Neural cell (in vitro differentiated cells): ENCODE results near the gene LRP1-AS. TPM values are rescaled to one million over a fixed set of nuclear protein-coding genes. Genes with fewer than 3 reads are reported as not detected.

ENCODE experiments used
- H2AFZ ChIP-seq: fragments of 200-600, 300-800 bp; sonication (generic), shearing (Covaris generic); 2 replicates; pipeline ENCODE4 v1.6.0; 2014; ENCODE audit warnings: low read depth, mild to moderate bottlenecking, antibody characterized with exemption, low read length, moderate library complexity
- H3F3A ChIP-seq: fragments of 200-600 bp; shearing (Covaris generic); 2 replicates; pipeline ENCODE4 v1.6.1; 2016; ENCODE audit warnings: mild to moderate bottlenecking, moderate library complexity, mixed read lengths, antibody characterized with exemption, low read length; ENCODE audit not compliant: insufficient read depth, poor library complexity, severe bottlenecking
- H3K27ac ChIP-seq: fragments of 200-600, 300-800 bp; sonication (generic), shearing (Covaris generic); 2 replicates; pipeline ENCODE4 v1.5.1; 2014; ENCODE audit warnings: mild to moderate bottlenecking, low read length, moderate library complexity
- H3K27me3 ChIP-seq: fragments of 300-800, 200-600 bp; sonication (generic), shearing (Covaris generic); 2 replicates; pipeline ENCODE4 v1.6.0; 2014; ENCODE audit warnings: mild to moderate bottlenecking, low read depth, low read length, moderate library complexity; ENCODE audit not compliant: insufficient read depth
- H3K36me3 ChIP-seq: fragments of 300-800, 200-600 bp; sonication (generic), shearing (Covaris generic); 2 replicates; pipeline ENCODE4 v1.5.1; 2014; ENCODE audit warnings: mild to moderate bottlenecking, antibody characterized with exemption, low read length, moderate library complexity; ENCODE audit not compliant: insufficient read depth
- H3K4me2 ChIP-seq: fragments of 300-800, 200-600 bp; sonication (generic), shearing (Covaris generic); 2 replicates; pipeline ENCODE4 v1.6.0; 2014; ENCODE audit warnings: mild to moderate bottlenecking, low read length
- H3K4me3 ChIP-seq: fragments of 300-800, 200-600 bp; sonication (generic), shearing (Covaris generic); 2 replicates; pipeline ENCODE4 v1.5.1; 2014; ENCODE audit warnings: mild to moderate bottlenecking, low read length, moderate library complexity
- H3K79me2 ChIP-seq: fragments of 200-600 bp; shearing (Covaris generic); replicated peaks from 2 replicates; pipeline ENCODE4 v1.6.0; 2014; ENCODE audit warnings: mild to moderate bottlenecking, low read length, moderate library complexity; ENCODE audit not compliant: insufficient read depth
- H3K9ac ChIP-seq: fragments of 300-800, 200-600 bp; sonication (generic), shearing (Covaris generic); 2 replicates; pipeline ENCODE4 v1.6.1; 2016; ENCODE audit warnings: mild to moderate bottlenecking, low read length, mixed read lengths
- H3K9me2 ChIP-seq: fragments of 200-600 bp; shearing (Covaris generic); 2 replicates; pipeline ENCODE4 v1.6.1; 2016; ENCODE audit warnings: mild to moderate bottlenecking, low read length, mixed read lengths; ENCODE audit not compliant: insufficient read depth
- H3K9me3 ChIP-seq: fragments of 200-600, 300-800 bp; sonication (generic), shearing (Covaris generic); 2 replicates; pipeline ENCODE4 v1.6.1; 2016; ENCODE audit warnings: mild to moderate bottlenecking, mixed run types, low read length, moderate library complexity, mixed read lengths
- H4K20me1 ChIP-seq: fragments of 200-600 bp; shearing (Covaris generic); 2 replicates; pipeline ENCODE4 v1.6.1; 2016; ENCODE audit warnings: mild to moderate bottlenecking, mixed run types; ENCODE audit not compliant: insufficient read depth
- EP300 ChIP-seq: fragments of 450-650 bp; conservative IDR thresholded peaks from 2 replicates; pipeline ENCODE4 v1.6.1; 2014; ENCODE audit warnings: antibody characterized with exemption, mild to moderate bottlenecking, moderate library complexity; ENCODE audit not compliant: poor library complexity, severe bottlenecking
- EZH2 ChIP-seq: fragments of 200-600, 300-800 bp; shearing (Covaris generic), sonication (generic); IDR thresholded peaks from 2 replicates; pipeline ENCODE4 v1.6.1; 2014; ENCODE audit warnings: antibody characterized with exemption, low read length, borderline replicate concordance, mild to moderate bottlenecking; ENCODE audit not compliant: insufficient read depth, poor library complexity, severe bottlenecking
- MXI1 ChIP-seq: fragments of 450-650 bp; conservative IDR thresholded peaks from 2 replicates; pipeline ENCODE4 v1.6.1; 2014; ENCODE audit warnings: antibody characterized with exemption, mild to moderate bottlenecking; ENCODE audit not compliant: poor library complexity, severe bottlenecking
- POLR2AphosphoS5 ChIP-seq: IDR thresholded peaks from 2 replicates; pipeline ENCODE4 v1.6.1; 2012
- RAD21 ChIP-seq: fragments of 450-650 bp; conservative IDR thresholded peaks from 2 replicates; pipeline ENCODE4 v1.6.1; 2014; ENCODE audit warnings: antibody characterized with exemption, mild to moderate bottlenecking, moderate library complexity
- SMC3 ChIP-seq: fragments of 450-650 bp; conservative IDR thresholded peaks from 2 replicates; pipeline ENCODE4 v1.6.1; 2014; ENCODE audit warnings: antibody characterized with exemption, mild to moderate bottlenecking, moderate library complexity; ENCODE audit not compliant: poor library complexity
- TAF1 ChIP-seq: IDR thresholded peaks from 2 replicates; pipeline ENCODE4 v1.6.1; 2012; ENCODE audit warnings: low read depth
- polyA plus RNA-seq: library from polyadenylated mRNA; depleted of rRNA; stranded (reverse); fragments of >200 nt; gene quantifications from 2 replicates; pipeline ENCODE4 v1.2.3, GENCODE V29; 2014
- TF ChIP-seq, protein P1 (sequence below): fragments of 450-650 bp; IDR thresholded peaks from 2 replicates; pipeline ENCODE4 v1.5.1; 2014; ENCODE audit warnings: antibody characterized with exemption, mild to moderate bottlenecking, moderate library complexity; ENCODE audit not compliant: poor library complexity, severe bottlenecking
- TF ChIP-seq, protein P2 (sequence below): IDR thresholded peaks from 2 replicates; pipeline ENCODE4 v1.6.1; 2012; ENCODE audit warnings: borderline replicate concordance

LRP1-AS gene
- polyA plus RNA-seq, 1 donor from 2014 or later, result not detected

DNA sequence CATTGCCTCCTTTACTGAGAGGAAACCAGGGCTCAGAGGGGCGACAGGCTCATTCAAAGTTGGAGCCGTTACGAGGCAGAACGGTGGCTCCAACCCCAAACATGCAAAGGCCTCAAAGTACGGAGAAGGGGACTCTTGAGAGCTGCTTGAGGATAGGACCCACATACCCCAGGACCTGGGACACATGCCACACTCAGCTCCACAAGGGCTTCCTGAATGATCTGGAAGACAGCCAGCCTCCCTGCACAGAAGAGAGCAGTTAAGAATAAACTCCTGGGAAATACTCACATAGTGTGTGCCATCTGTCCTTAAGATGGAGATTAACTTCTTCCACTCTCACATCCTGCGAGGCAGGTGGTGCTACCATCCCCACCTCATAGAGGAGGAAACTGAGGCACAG, 42.6 kb upstream of the LRP1-AS start:
- Histone ChIP-seq H3K27ac (no peak overlapping the region), H2AFZ (no peak overlapping the region), H3K9me2 (no peaks in the 10 kb centered on the region), H3K79me2 (no peaks in the 10 kb centered on the region), H3K9ac (no peak overlapping the region), H3K4me2 (no peak overlapping the region), H3K4me3 (no peak overlapping the region), H3K36me3 (no peaks in the 10 kb centered on the region), H3K27me3 (no peaks in the 10 kb centered on the region), H3K9me3 (no peaks in the 10 kb centered on the region), H4K20me1 (no peaks in the 10 kb centered on the region), H3F3A (no peaks in the 10 kb centered on the region)
- no peak for TF ChIP-seq EP300
- TF ChIP-seq EZH2, result no peak
- TF ChIP-seq, protein P1, sequence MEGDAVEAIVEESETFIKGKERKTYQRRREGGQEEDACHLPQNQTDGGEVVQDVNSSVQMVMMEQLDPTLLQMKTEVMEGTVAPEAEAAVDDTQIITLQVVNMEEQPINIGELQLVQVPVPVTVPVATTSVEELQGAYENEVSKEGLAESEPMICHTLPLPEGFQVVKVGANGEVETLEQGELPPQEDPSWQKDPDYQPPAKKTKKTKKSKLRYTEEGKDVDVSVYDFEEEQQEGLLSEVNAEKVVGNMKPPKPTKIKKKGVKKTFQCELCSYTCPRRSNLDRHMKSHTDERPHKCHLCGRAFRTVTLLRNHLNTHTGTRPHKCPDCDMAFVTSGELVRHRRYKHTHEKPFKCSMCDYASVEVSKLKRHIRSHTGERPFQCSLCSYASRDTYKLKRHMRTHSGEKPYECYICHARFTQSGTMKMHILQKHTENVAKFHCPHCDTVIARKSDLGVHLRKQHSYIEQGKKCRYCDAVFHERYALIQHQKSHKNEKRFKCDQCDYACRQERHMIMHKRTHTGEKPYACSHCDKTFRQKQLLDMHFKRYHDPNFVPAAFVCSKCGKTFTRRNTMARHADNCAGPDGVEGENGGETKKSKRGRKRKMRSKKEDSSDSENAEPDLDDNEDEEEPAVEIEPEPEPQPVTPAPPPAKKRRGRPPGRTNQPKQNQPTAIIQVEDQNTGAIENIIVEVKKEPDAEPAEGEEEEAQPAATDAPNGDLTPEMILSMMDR, result no peak
- no peak for TF ChIP-seq POLR2AphosphoS5
- no peak for TF ChIP-seq MXI1
- TF ChIP-seq RAD21, result no peak
- no peak for TF ChIP-seq SMC3
- no peak for TF ChIP-seq TAF1
- TF ChIP-seq, protein P2, sequence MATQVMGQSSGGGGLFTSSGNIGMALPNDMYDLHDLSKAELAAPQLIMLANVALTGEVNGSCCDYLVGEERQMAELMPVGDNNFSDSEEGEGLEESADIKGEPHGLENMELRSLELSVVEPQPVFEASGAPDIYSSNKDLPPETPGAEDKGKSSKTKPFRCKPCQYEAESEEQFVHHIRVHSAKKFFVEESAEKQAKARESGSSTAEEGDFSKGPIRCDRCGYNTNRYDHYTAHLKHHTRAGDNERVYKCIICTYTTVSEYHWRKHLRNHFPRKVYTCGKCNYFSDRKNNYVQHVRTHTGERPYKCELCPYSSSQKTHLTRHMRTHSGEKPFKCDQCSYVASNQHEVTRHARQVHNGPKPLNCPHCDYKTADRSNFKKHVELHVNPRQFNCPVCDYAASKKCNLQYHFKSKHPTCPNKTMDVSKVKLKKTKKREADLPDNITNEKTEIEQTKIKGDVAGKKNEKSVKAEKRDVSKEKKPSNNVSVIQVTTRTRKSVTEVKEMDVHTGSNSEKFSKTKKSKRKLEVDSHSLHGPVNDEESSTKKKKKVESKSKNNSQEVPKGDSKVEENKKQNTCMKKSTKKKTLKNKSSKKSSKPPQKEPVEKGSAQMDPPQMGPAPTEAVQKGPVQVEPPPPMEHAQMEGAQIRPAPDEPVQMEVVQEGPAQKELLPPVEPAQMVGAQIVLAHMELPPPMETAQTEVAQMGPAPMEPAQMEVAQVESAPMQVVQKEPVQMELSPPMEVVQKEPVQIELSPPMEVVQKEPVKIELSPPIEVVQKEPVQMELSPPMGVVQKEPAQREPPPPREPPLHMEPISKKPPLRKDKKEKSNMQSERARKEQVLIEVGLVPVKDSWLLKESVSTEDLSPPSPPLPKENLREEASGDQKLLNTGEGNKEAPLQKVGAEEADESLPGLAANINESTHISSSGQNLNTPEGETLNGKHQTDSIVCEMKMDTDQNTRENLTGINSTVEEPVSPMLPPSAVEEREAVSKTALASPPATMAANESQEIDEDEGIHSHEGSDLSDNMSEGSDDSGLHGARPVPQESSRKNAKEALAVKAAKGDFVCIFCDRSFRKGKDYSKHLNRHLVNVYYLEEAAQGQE, result no peak

DNA sequence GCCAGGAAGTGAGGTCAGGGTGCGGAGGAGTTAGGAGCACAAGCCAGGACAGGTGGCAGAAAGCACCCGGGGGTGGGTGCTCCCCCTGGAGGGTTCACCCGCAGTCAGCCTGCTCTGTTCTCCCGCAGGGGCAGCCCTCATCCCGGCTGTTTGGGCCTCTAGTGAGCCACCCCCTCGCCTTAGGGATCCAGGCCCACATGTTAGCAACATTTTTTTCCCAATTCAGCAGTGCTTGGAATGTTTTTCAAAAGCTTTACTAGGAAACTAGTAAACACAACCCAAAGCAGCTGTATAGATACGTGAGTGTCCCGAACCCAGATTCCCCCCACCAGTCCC, 40.6 kb upstream of the LRP1-AS start:
- no peak overlapping the region for H3K27ac ChIP-seq
- no peak overlapping the region for H3K4me2 ChIP-seq
- H3F3A ChIP-seq, result no peaks in the 10 kb centered on the region
- no peak for TF ChIP-seq EP300
- no peak for TF ChIP-seq RAD21
- TF ChIP-seq SMC3, result no peak
- TF ChIP-seq, protein P1, result no peak
- TF ChIP-seq, protein P2, result no peak
- TF ChIP-seq EZH2, result no peak
- TF ChIP-seq TAF1, result no peak
- no peak for TF ChIP-seq MXI1
- TF ChIP-seq POLR2AphosphoS5, result no peak
- H3K4me3 ChIP-seq, result no peak overlapping the region
- no peaks in the 10 kb centered on the region for H3K36me3 ChIP-seq
- H3K27me3 ChIP-seq, result no peaks in the 10 kb centered on the region
- no peaks in the 10 kb centered on the region for H3K9me3 ChIP-seq
- H2AFZ ChIP-seq, result no peak overlapping the region
- H4K20me1 ChIP-seq, result no peaks in the 10 kb centered on the region
- H3K9me2 ChIP-seq, result no peaks in the 10 kb centered on the region
- H3K79me2 ChIP-seq, result no peaks in the 10 kb centered on the region
- no peak overlapping the region for H3K9ac ChIP-seq
